Naive thymus-derived CD4-positive, alpha-beta T cell (primary cell): ENCODE data around the gene PITPNC1. TPM values are rescaled to one million over a fixed set of nuclear protein-coding genes. Genes with fewer than 3 reads are reported as not detected.
A peak's percentile ranks its signal among the peaks of the same experiment; 100 is the strongest.

Source experiments
- ATAC-seq: fragments of 150-1000 bp; cut with Tn5 transposase; 2 replicates; pipeline ENCODE4 v1.10.0; 2021; ENCODE audit warnings: mild to moderate bottlenecking, moderate library complexity
- CTCF ChIA-PET: fragments of 350-600 bp; sonication (Branson Sonifier 250); formaldehyde crosslinking; loops from one replicate; lab custom pipeline; 2021; ENCODE audit warnings: antibody characterized with exemption; lab: Charles Lee
- POLR2A ChIA-PET: fragments of 350-600 bp; sonication (Branson Sonifier 250); formaldehyde crosslinking; loops from one replicate; lab custom pipeline; 2021; ENCODE audit warnings: antibody characterized with exemption, inconsistent platforms; lab: Charles Lee
- DNase-seq, 9 donors: peaks; one replicate each; pipeline versions ENCODE4 v3.0.0 to v3.0.0-alpha.2; 2020 to 2022; ENCODE audit warnings: mixed read lengths in 1 of 9
- H3K27ac ChIP-seq: one replicate; pipeline ENCODE4 v1.7.0; 2013; ENCODE audit warnings: mild to moderate bottlenecking, low read depth, low read length, moderate library complexity
- H3K27me3 ChIP-seq, 2 donors: one replicate each; pipeline ENCODE4 v1.7.0; 2013; ENCODE audit warnings: low read length in 2 of 2, mild to moderate bottlenecking in 2 of 2, moderate library complexity in 2 of 2; ENCODE audit not compliant: control insufficient read depth in 2 of 2, insufficient read depth in 2 of 2
- H3K36me3 ChIP-seq, 3 experiments: 1 replicate in 2 of 3; 2 replicates in 1 of 3; pipeline ENCODE4 v1.7.0; 2013; ENCODE audit warnings: low read length in 3 of 3, mild to moderate bottlenecking in 3 of 3, moderate library complexity in 1 of 3; ENCODE audit not compliant: insufficient read depth in 3 of 3, control insufficient read depth in 2 of 3
- H3K4me1 ChIP-seq, 2 donors: one replicate each; pipeline ENCODE4 v1.7.0; 2013; ENCODE audit warnings: low read length in 2 of 2, mild to moderate bottlenecking in 2 of 2, moderate library complexity in 1 of 2; ENCODE audit not compliant: control insufficient read depth in 2 of 2, insufficient read depth in 2 of 2
- H3K4me3 ChIP-seq: 2 replicates; pipeline ENCODE4 v1.7.0; 2013; ENCODE audit warnings: mild to moderate bottlenecking, low read length
- H3K9me3 ChIP-seq, 3 experiments: 1 replicate in 2 of 3; 2 replicates in 1 of 3; pipeline ENCODE4 v1.7.0; 2013; ENCODE audit warnings: low read length in 3 of 3; ENCODE audit not compliant: control insufficient read depth in 2 of 3
- H3K27ac Mint-ChIP-seq, 9 donors: one replicate each; pipeline ENCODE4 v1.8.0; 2020 to 2022; ENCODE audit warnings: mixed read lengths in 9 of 9, mild to moderate bottlenecking in 8 of 9, moderate library complexity in 5 of 9, inconsistent platforms in 2 of 9
- H3K27me3 Mint-ChIP-seq, 5 donors: one replicate each; pipeline ENCODE4 v1.8.0; 2021 to 2022; ENCODE audit warnings: mixed read lengths in 5 of 5, mild to moderate bottlenecking in 1 of 5
- H3K36me3 Mint-ChIP-seq, 5 donors: one replicate each; pipeline ENCODE4 v1.8.0; 2020 to 2022; ENCODE audit warnings: mixed read lengths in 5 of 5, mild to moderate bottlenecking in 3 of 5, inconsistent platforms in 1 of 5
- H3K4me1 Mint-ChIP-seq, 7 donors: one replicate each; pipeline ENCODE4 v1.8.0; 2020 to 2022; ENCODE audit warnings: mixed read lengths in 7 of 7, mild to moderate bottlenecking in 3 of 7, inconsistent platforms in 1 of 7
- H3K4me3 Mint-ChIP-seq, 10 donors: one replicate each; pipeline ENCODE4 v1.8.0; 2020 to 2022; ENCODE audit warnings: mild to moderate bottlenecking in 10 of 10, mixed read lengths in 10 of 10, moderate library complexity in 6 of 10, inconsistent platforms in 2 of 10
- H3K9me3 Mint-ChIP-seq, 11 donors: one replicate each; pipeline ENCODE4 v1.8.0; 2020 to 2022; ENCODE audit warnings: mixed read lengths in 11 of 11, mild to moderate bottlenecking in 4 of 11, inconsistent platforms in 1 of 11, moderate library complexity in 1 of 11
- intact Hi-C, 2 donors: fragments of 100-400 bp; cut with micrococcal nuclease; formaldehyde crosslinking; loops; one replicate each; pipeline ENCODE4 v1.15.1; 2023
- polyA plus RNA-seq, 2 donors: library from polyadenylated mRNA; unstranded; fragments of 300-500 nt; fragmentation: Illumina TruSeq; gene quantifications; one replicate each; pipeline ENCODE4 v1.2.3, GENCODE V29; 2021
- total RNA-seq, 6 experiments: library from RNA in 5 of 6; stranded (reverse) in 5 of 6; gene quantifications; 1 replicate in 5 of 6; 2 replicates in 1 of 6; pipeline ENCODE4 v1.2.3 and lab custom pipeline; 2021 to 2026

PITPNC1 gene
- total and polyA plus RNA-seq, 7 experiments from 2014 or later = 53.1 to 148 (median 102) TPM

- DNase-seq = no peak
- H3K9me3 ChIP-seq = no peaks in the 10 kb centered on the region
- ATAC-seq = no peak
- H3K27me3 Mint-ChIP-seq = no peaks in the 10 kb centered on the region
- peak overlapping the region in 1 of 10 donors; percentile 7 for H3K4me3 Mint-ChIP-seq
- H3K4me1 Mint-ChIP-seq = peaks cover 3 to 50% (median 39%) of the 10 kb centered on the region in 7 donors
- peak overlapping the region in 5 of 9 donors; percentile 8 to 67 (median 43) for H3K27ac Mint-ChIP-seq
- H3K4me1 ChIP-seq = no peaks in the 10 kb centered on the region
- no peaks in the 10 kb centered on the region for H3K27me3 ChIP-seq
- H3K4me3 ChIP-seq = no peak overlapping the region
- H3K36me3 ChIP-seq = peaks cover 0 to 23% (median 4%) of the 10 kb centered on the region in 3 experiments
- ChIA-PET CTCF (no interaction called here), POLR2A (interaction anchor here (0.7 kb wide), 1 partner anchor 198 kb away, joined by 4 read pairs; no protein-coding TSS in a partner anchor)
- no peak overlapping the region for H3K27ac ChIP-seq
- H3K36me3 Mint-ChIP-seq = peaks cover 0 to 45% (median 9%) of the 10 kb centered on the region in 5 donors
- intact Hi-C loops = no loop called here
- peaks cover 0 to 6% (median 0%) of the 10 kb centered on the region in 11 donors for H3K9me3 Mint-ChIP-seq
Measured at GRCh38 chr17:67569015-67569451, 192.0 kb downstream of the PITPNC1 start.

GRCh38 chr17:67569873-67570272, 192.8 kb downstream of the PITPNC1 start:
- Histone ChIP-seq H3K9me3 (no peaks in the 10 kb centered on the region), H3K4me1 (no peaks in the 10 kb centered on the region), H3K27ac (no peak overlapping the region), H3K4me3 (no peak overlapping the region), H3K36me3 (peaks cover 0 to 23% (median 4%) of the 10 kb centered on the region in 3 experiments), H3K27me3 (no peaks in the 10 kb centered on the region)
- Mint-ChIP-seq H3K27ac (peak overlapping the region in 4 of 9 donors; percentile 15 to 59 (median 23)), H3K27me3 (no peaks in the 10 kb centered on the region), H3K4me3 (no peak overlapping the region), H3K9me3 (peaks cover 0 to 6% (median 0%) of the 10 kb centered on the region in 11 donors), H3K4me1 (peaks cover 3 to 55% (median 42%) of the 10 kb centered on the region in 7 donors), H3K36me3 (peaks cover 0 to 45% (median 9%) of the 10 kb centered on the region in 5 donors)
- CTCF ChIA-PET = no interaction called here
- DNase-seq = no peak
- peak; percentile 45 for ATAC-seq
- intact Hi-C loops = no loop called here
- POLR2A ChIA-PET = no interaction called here

DNA sequence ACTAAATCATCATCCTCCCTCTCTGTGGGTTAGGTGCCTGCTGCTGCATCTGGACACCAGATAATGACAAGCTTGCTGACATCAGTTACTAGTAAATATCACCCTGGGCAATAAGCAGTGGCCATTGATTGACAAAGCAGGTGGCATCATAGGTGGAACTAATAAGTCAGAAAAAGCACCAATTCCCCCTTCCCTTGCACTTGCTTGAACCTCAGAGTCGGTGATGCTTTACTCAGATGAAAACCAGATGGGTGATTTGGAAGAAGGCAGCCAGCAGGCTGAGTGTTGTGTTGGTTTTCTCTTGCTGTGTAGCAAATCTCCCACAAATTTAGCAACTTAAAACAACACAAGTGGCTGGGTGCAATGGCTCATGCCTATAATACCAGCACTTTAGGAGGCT, 193.7 kb downstream of the PITPNC1 start:
- Histone ChIP-seq H3K4me3 (no peak overlapping the region), H3K9me3 (no peaks in the 10 kb centered on the region), H3K27me3 (no peaks in the 10 kb centered on the region), H3K36me3 (peaks cover 0 to 23% (median 4%) of the 10 kb centered on the region in 3 experiments), H3K27ac (no peak overlapping the region), H3K4me1 (no peaks in the 10 kb centered on the region)
- no peak overlapping the region for H3K4me3 Mint-ChIP-seq
- ChIA-PET POLR2A (no interaction called here), CTCF (no interaction called here)
- H3K4me1 Mint-ChIP-seq = peaks cover 3 to 55% (median 51%) of the 10 kb centered on the region in 7 donors
- H3K27me3 Mint-ChIP-seq = no peaks in the 10 kb centered on the region
- DNase-seq = no peak
- H3K27ac Mint-ChIP-seq = peak overlapping the region in 5 of 9 donors; percentile 18 to 62 (median 28)
- ATAC-seq = no peak
- H3K9me3 Mint-ChIP-seq = peaks cover 0 to 7% (median 0%) of the 10 kb centered on the region in 11 donors
- H3K36me3 Mint-ChIP-seq = peaks cover 0 to 45% (median 9%) of the 10 kb centered on the region in 5 donors
- intact Hi-C loops = no loop called here

GRCh38 chr17:67571478-67571877, 194.4 kb downstream of the PITPNC1 start:
- no peaks in the 10 kb centered on the region for H3K27me3 Mint-ChIP-seq

GRCh38 chr17:67573987-67574657, 197.0 kb downstream of the PITPNC1 start:
- DNase-seq = no peak
- H3K27me3 ChIP-seq = no peaks in the 10 kb centered on the region
- Mint-ChIP-seq H3K36me3 (peaks cover 5 to 45% (median 13%) of the 10 kb centered on the region in 5 donors), H3K27me3 (no peaks in the 10 kb centered on the region), H3K4me3 (no peak overlapping the region), H3K4me1 (peaks cover 3 to 48% (median 42%) of the 10 kb centered on the region in 7 donors), H3K27ac (peak overlapping the region in 1 of 9 donors; percentile 76), H3K9me3 (peaks cover 0 to 6% (median 0%) of the 10 kb centered on the region in 11 donors)
- H3K4me1 ChIP-seq = no peaks in the 10 kb centered on the region
- ATAC-seq = no peak
- no peak overlapping the region for H3K27ac ChIP-seq
- peaks cover under 1 to 31% (median 6%) of the 10 kb centered on the region in 3 experiments for H3K36me3 ChIP-seq
- intact Hi-C loops = no loop called here
- ChIA-PET POLR2A (no interaction called here), CTCF (no interaction called here)
- no peak overlapping the region for H3K4me3 ChIP-seq
- no peaks in the 10 kb centered on the region for H3K9me3 ChIP-seq

More at GRCh38 chr17:67571478-67571877, 194.4 kb downstream of the PITPNC1 start:
- no peaks in the 10 kb centered on the region for H3K9me3 ChIP-seq
- DNase-seq (no peak), ATAC-seq (no peak)
- intact Hi-C loops = no loop called here
- H3K36me3 ChIP-seq = peaks cover 0 to 27% (median 4%) of the 10 kb centered on the region in 3 experiments
- Mint-ChIP-seq H3K9me3 (peaks cover 0 to 7% (median 0%) of the 10 kb centered on the region in 11 donors), H3K4me3 (no peak overlapping the region), H3K36me3 (peaks cover 0 to 45% (median 9%) of the 10 kb centered on the region in 5 donors), H3K4me1 (peaks cover 3 to 55% (median 52%) of the 10 kb centered on the region in 7 donors), H3K27ac (peak overlapping the region in 5 of 9 donors; percentile 18 to 73 (median 38))
- H3K27ac ChIP-seq = no peak overlapping the region
- H3K4me1 ChIP-seq = no peaks in the 10 kb centered on the region
- H3K27me3 ChIP-seq = no peaks in the 10 kb centered on the region
- no peak overlapping the region for H3K4me3 ChIP-seq
- ChIA-PET CTCF (interaction anchor here (1.1 kb wide), 1 partner anchor 14 kb away, joined by 3 read pairs; no protein-coding TSS in a partner anchor), POLR2A (no interaction called here)

GRCh38 chr17:67574658-67575293, 197.7 kb downstream of the PITPNC1 start:
- no peaks in the 10 kb centered on the region for H3K9me3 ChIP-seq
- CTCF ChIA-PET = no interaction called here
- ATAC-seq (no peak), DNase-seq (no peak)
- POLR2A ChIA-PET = no interaction called here
- Mint-ChIP-seq H3K27ac (peak overlapping the region in 4 of 9 donors; percentile 22 to 41 (median 34)), H3K4me1 (peaks cover 3 to 42% (median 35%) of the 10 kb centered on the region in 7 donors), H3K27me3 (no peaks in the 10 kb centered on the region), H3K36me3 (peaks cover 4 to 42% (median 8%) of the 10 kb centered on the region in 5 donors), H3K9me3 (peaks cover 0 to 3% (median 0%) of the 10 kb centered on the region in 11 donors), H3K4me3 (no peak overlapping the region)
- intact Hi-C loops = no loop called here
- H3K4me1 ChIP-seq = no peaks in the 10 kb centered on the region
- peaks cover 0 to 31% (median 8%) of the 10 kb centered on the region in 3 experiments for H3K36me3 ChIP-seq
- no peak overlapping the region for H3K27ac ChIP-seq
- no peak overlapping the region for H3K4me3 ChIP-seq
- H3K27me3 ChIP-seq = no peaks in the 10 kb centered on the region
